Left ventricle myocardium superior (tissue), 1 donor: ENCODE results near the gene KIR2DL1. TPM values are rescaled to one million over a fixed set of nuclear protein-coding genes. Genes with fewer than 3 reads are reported as not detected.
"Not testable (repeated sequence)": the region's sequence is repeated elsewhere in the genome, so short reads cannot be mapped to it uniquely, and the experiment has no call there.

Source experiments
- ATAC-seq: fragments of 200-7000 bp; cut with Tn5 transposase; one replicate; pipeline ENCODE4 v1.9.1; 2020; ENCODE audit warnings: mild to moderate bottlenecking, moderate library complexity
- DNase-seq: peaks from one replicate; pipeline ENCODE4 v3.0.0-alpha.2; 2020
- intact Hi-C: fragments of 100-400 bp; cut with micrococcal nuclease; formaldehyde crosslinking; loops from one replicate; pipeline ENCODE4 v1.11.0; 2022
- long read RNA-seq: library from polyadenylated mRNA; unstranded; transcript quantifications from one replicate; pipeline ENCODE4 v2.0.0, GENCODE V29; 2021
- total RNA-seq: library from RNA; stranded (reverse); fragmentation: NEBNext Ultra II Directional; extraction: Animal tissue kit (Norgen Biotek cat#: 25700); gene quantifications from one replicate; pipeline ENCODE4 v1.2.1, GENCODE V29; 2021
- donor health status: DM: no; HTN: yes; CAD: no; lungs with severe emphysema.

The KIR2DL1 gene
- total RNA-seq: not detected
- long read RNA-seq: 0 reads

DNA sequence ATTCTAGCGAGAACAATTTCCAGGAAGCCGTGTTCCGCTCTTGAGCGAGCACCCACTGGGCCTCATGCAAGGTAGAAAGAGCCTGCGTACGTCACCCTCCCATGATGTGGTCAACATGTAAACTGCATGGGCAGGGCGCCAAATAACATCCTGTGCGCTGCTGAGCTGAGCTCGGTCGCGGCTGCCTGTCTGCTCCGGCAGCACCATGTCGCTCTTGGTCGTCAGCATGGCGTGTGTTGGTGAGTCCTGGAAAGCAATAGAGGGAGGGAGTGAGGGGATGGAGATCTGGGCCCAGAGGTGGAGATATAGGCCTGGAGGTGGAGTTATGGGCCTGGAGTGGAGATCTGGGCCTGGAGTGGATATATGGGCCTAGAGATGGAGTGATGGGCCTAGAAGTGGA lies at the start of gene KIR2DL1:
Gene KIR2DL1, plus strand, starts transcription at position 148 of the 400 bp plus-strand sequence. Its CDS starts 58 bp downstream, at position 206.
- intact Hi-C loops, ATAC-seq, DNase-seq: not testable (repeated sequence)

- DNase-seq (no peak), ATAC-seq (no peak)
- intact Hi-C loops: no loop called here
These were observed 45.5 kb upstream of the KIR2DL1 start, which contains the start of gene KIR3DL3 for GRCh38 chr19:54724142-54724541. Gene KIR3DL3 (plus strand): TSS chr19:54724442. CDS start chr19:54724497, 55 bp downstream.

DNA sequence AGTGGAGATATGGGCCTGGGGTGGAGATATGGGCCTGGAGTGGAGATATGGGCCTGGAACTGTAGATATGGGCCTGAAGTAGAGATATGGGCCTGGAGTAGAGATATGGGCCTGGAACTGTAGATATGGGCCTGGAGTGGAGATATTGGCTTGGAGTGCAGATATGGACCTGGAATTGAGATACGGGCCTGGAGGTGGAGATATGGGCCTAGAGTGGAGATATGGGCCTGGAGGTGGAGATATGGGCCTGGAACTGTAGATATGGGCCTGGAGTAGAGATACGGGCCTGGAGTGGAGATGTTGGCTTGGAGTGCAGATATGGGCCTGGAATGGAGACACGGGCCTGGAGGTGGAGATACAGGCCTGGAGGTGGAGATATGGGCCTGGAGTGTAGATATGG lies 44.9 kb upstream of the KIR2DL1 start:
- intact Hi-C loops: no loop called here
- DNase-seq (no peak), ATAC-seq (no peak)

DNA sequence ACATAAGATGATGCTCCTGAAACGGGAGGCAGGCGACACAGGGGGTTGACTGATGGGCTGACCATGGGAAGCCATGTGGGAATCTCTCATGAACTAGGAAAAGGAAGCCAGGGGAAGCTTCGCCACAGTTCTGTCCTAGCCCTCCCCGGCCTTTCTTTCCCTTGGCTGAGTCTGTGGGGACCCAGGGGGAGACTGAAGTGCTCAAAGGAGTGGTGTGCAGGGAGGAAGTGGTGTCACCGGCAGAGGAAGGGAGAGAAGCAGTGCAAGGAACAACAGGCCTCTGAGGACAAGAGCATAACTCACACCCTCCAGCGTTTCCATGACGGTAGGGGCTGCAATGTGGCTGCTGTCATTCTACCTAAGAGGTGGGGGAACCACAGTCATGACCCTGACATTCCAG lies 44.3 kb upstream of the KIR2DL1 start:
- DNase-seq (no peak), ATAC-seq (no peak)
- intact Hi-C loops: no loop called here

GRCh38 chr19:54727562-54727961 lies 42.0 kb upstream of the KIR2DL1 start:
- intact Hi-C loops: no loop called here
- no peak for DNase-seq
- ATAC-seq: no peak

GRCh38 chr19:54728167-54728566 lies 41.4 kb upstream of the KIR2DL1 start:
- intact Hi-C loops: no loop called here
- DNase-seq: no peak
- no peak for ATAC-seq

GRCh38 chr19:54729416-54730188 lies 40.0 kb upstream of the KIR2DL1 start:
- intact Hi-C loops: no loop called here
- DNase-seq: no peak

DNA sequence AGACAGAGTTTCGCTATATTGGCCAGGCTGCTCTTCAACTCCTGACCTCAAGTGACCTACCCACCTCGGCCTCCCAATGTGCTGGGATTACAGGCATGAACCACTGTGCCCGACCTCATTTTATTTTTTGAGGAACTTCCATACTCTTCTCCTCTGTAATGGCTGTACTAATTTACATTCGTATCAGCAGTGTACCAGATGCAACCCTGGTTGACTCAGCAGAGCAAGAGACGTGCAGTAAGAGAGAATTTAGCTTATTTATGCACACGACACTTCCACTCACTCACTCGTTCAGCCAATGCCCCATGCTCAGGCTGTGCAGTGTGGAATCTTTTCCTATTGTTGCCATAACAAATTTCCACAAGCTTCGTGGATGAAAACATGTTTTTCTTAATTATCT lies 38.4 kb upstream of the KIR2DL1 start:
- DNase-seq (no peak), ATAC-seq (no peak)
- intact Hi-C loops: no loop called here

More at GRCh38 chr19:54729416-54730188, 40.0 kb upstream of the KIR2DL1 start:
- ATAC-seq: no peak

DNA sequence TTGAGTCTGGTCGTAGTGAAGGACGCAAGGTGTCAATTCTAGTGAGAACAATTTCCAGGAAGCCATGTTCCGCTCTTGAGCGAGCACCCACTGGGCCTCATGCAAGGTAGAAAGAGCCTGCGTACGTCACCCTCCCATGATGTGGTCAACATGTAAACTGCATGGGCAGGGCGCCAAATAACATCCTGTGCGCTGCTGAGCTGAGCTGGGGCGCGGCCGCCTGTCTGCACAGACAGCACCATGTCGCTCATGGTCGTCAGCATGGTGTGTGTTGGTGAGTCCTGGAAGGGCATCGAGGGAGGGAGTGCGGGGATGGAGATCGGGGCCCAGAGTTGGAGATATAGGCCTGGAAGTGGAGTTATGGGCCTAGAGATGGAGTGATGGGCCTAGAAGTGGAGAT lies 31.3 kb upstream of the KIR2DL1 start, which contains the start of gene KIR2DL3:
Gene KIR2DL3, plus strand, starts transcription at position 208 of the 400 bp plus-strand sequence. Its CDS starts 33 bp downstream, at position 241.
- DNase-seq, ATAC-seq, intact Hi-C loops: not testable (repeated sequence)

DNA sequence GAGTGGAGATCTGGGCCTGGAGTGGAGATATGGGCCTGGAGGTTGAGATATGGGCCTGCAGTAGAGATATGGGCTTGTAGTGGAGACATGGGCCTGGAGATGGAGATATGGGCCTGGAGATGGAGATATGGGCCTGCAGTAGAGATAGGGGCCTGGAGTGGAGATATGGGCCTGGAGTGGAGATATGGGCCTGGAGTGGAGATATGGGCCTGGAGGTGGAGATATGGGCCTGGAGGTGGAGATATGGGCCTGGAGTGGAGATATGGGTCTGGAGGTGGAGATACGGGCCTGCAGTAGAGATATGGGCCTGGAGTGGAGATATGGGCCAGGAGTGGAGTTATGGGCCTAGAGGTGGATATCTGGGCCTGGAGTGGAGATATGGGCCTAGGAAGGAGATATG lies 30.9 kb upstream of the KIR2DL1 start:
- DNase-seq: no peak
- intact Hi-C loops: no loop called here
- no peak for ATAC-seq

DNA sequence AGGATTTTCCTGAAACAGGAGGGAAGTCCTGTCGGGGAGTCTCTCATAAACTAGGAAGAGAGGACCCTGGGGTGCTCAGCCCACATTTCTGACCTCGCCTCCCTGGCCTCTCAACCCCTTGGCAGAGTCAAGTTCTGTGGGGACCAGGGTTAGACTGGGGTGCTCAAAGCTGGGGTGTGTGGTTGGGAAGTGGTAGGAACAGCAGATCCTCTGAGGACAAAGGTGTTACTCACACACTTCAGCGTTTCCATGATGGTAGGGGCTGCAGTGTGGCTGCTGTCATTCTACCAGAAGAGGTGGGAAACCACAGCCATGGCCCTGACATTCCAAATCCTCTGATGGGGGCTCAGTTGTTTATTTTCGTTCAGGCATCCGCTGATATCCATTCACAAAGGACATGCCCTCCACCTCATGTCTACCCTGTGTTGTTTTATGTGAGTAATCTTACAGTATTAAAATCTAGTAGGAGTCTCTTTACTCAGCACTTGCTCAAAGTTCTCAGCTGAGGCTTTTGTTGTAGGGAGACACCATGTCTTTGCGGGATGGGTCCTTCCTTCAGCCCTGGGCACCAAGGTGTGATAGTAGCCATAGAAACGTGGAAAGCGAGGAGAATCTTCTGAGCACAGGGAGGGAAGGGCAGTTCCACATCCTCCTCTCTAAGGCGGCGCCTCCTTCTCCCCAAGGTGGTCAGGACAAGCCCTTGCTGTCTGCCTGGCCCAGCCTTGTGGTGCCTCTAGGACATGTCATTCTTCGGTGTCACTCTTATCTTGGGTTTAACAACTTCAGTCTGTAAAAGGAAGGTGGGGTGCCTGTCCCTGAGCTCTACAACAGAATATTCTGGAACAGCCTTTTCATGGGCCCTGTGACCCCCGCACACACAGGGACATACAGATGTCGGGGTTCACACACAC lies 29.8 kb upstream of the KIR2DL1 start:
- DNase-seq (no peak), ATAC-seq (no peak)
- intact Hi-C loops: no loop called here

DNA sequence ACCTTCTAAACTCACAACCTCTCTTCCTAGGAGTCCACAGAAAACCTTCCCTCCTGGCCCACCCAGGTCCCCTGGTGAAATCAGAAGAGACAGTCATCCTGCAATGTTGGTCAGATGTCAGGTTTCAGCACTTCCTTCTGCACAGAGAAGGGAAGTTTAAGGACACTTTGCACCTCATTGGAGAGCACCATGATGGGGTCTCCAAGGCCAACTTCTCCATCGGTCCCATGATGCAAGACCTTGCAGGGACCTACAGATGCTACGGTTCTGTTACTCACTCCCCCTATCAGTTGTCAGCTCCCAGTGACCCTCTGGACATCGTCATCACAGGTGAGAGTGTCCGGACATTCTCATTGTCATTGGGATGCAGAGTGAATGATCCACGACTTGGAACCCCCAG lies 27.6 kb upstream of the KIR2DL1 start:
- intact Hi-C loops: not testable (repeated sequence)

GRCh38 chr19:54744080-54744479 lies 25.5 kb upstream of the KIR2DL1 start:
- intact Hi-C loops, DNase-seq: not testable (repeated sequence)

More for the DNA sequence above, 27.6 kb upstream of the KIR2DL1 start:
- not testable (repeated sequence) for ATAC-seq, DNase-seq

GRCh38 chr19:54747614-54748322 lies 21.8 kb upstream of the KIR2DL1 start:
- intact Hi-C loops, ATAC-seq, DNase-seq: not testable (repeated sequence)

More at GRCh38 chr19:54744080-54744479, 25.5 kb upstream of the KIR2DL1 start:
- not testable (repeated sequence) for ATAC-seq

- ATAC-seq, intact Hi-C loops, DNase-seq: not testable (repeated sequence)
These were observed 19.3 kb upstream of the KIR2DL1 start for GRCh38 chr19:54750276-54750675.

- DNase-seq, ATAC-seq, intact Hi-C loops: not testable (repeated sequence)
These were observed 13.1 kb upstream of the KIR2DL1 start for GRCh38 chr19:54756204-54757110.

DNA sequence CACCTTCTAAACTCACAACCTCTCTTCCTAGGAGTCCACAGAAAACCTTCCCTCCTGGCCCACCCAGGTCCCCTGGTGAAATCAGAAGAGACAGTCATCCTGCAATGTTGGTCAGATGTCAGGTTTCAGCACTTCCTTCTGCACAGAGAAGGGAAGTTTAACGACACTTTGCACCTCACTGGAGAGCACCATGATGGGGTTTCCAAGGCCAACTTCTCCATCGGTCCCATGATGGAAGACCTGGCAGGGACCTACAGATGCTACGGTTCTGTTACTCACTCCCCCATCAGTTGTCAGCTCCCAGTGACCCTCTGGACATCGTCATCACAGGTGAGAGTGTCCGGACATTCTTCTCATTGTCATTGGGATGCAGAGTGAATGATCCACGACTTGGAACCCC lies 11.0 kb upstream of the KIR2DL1 start:
- ATAC-seq, DNase-seq, intact Hi-C loops: not testable (repeated sequence)

- DNase-seq, ATAC-seq, intact Hi-C loops: not testable (repeated sequence)
These were observed 5.4 kb upstream of the KIR2DL1 start for GRCh38 chr19:54764219-54764618.
